Subcutaneous adipose tissue (tissue), 4 donors: Measurements from ENCODE around the gene ADCY1. TPM values are rescaled to one million over a fixed set of nuclear protein-coding genes. Genes with fewer than 3 reads are reported as not detected.

Experiments used
- total RNA-seq, 4 donors: library from RNA; depleted of rRNA; stranded (reverse); fragments of >200 nt; gene quantifications; one replicate each; pipeline ENCODE4 v1.1.0, GENCODE V29; 2016
- TF ChIP-seq, protein P1 (sequence below): fragments of 450-650 bp; IDR thresholded peaks from one replicate; pipeline ENCODE4 v1.5.1; 2016; ENCODE audit warnings: low read depth, mild to moderate bottlenecking, control low read depth, antibody characterized with exemption, moderate library complexity

Gene ADCY1
- total RNA-seq, 4 donors from 2014 or later: 0.94 to 3.1 (median 1.6) TPM

DNA sequence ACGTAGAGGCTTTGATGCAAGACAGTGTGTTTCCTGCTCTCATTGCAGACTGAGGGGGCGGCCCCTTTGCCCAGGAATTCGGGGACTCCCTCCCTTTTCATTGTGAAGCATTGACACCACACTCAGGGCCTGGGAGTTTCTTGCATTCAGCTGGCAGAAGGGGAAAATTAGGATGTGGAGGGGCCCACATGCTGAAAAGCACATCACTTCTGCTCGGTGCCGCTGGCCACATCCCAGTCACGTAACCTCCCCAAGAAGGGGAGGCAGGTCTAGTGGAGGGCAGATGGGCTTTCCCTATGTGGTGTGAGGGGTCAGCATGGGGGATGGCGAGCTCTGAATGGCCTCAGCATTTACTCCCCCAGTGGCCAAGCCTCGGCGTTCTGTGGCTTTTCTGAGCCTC lies 47.9 kb downstream of the ADCY1 start:
- TF ChIP-seq, protein P1, sequence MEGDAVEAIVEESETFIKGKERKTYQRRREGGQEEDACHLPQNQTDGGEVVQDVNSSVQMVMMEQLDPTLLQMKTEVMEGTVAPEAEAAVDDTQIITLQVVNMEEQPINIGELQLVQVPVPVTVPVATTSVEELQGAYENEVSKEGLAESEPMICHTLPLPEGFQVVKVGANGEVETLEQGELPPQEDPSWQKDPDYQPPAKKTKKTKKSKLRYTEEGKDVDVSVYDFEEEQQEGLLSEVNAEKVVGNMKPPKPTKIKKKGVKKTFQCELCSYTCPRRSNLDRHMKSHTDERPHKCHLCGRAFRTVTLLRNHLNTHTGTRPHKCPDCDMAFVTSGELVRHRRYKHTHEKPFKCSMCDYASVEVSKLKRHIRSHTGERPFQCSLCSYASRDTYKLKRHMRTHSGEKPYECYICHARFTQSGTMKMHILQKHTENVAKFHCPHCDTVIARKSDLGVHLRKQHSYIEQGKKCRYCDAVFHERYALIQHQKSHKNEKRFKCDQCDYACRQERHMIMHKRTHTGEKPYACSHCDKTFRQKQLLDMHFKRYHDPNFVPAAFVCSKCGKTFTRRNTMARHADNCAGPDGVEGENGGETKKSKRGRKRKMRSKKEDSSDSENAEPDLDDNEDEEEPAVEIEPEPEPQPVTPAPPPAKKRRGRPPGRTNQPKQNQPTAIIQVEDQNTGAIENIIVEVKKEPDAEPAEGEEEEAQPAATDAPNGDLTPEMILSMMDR: no peak

DNA sequence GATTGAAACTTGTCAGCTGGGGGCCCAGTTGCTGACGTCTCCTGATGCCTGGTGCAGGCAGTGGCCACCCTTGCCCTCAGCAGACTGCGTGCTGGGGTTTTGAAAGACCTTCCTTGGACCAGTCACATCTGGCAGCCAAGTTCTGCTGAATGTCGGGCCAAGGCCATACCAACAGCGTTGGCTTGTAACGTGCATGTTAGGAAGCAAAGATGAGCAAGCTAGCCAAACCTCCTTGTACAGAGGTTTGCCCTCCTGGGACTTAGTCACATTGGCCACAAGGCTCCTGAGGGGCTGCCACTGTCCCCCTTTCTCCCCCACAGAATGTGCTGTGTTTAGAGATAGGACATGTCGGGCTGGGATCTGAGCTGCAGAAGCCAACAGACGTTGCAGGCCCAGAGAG lies 49.0 kb downstream of the ADCY1 start:
- TF ChIP-seq, protein P1: no peak

DNA sequence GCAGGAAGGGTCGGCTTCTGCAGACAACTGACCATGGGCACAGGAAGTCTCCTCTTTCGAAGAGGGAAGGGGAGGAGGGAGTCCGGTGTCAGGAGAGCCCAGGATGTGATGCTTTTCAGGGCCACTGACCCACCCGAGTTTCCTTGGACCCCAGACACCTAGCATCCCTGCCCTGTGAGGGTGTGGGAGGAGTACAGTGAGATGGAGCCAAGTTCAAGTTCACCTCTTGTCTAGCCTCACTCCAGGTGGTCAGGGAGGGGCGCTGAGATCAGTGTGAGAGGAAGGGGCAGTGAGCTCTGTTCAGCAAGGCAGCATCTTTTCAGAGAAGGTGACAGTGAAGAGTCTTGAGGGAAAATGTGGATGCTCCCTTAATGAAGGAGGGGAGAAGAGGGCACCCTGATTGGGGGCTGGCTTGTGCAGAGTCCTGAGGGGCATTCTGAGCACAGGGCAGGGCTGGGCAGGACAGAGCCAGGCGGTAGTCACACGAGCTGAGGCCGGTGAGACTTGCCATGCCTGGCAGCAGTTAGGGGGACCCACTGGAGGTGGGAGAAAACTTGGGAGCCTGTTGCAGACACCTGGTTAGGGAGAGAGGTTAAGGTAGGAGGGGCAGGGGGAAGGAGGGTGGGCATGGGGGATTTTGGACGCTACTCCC lies 49.7 kb downstream of the ADCY1 start:
- TF ChIP-seq, protein P1: no peak

DNA sequence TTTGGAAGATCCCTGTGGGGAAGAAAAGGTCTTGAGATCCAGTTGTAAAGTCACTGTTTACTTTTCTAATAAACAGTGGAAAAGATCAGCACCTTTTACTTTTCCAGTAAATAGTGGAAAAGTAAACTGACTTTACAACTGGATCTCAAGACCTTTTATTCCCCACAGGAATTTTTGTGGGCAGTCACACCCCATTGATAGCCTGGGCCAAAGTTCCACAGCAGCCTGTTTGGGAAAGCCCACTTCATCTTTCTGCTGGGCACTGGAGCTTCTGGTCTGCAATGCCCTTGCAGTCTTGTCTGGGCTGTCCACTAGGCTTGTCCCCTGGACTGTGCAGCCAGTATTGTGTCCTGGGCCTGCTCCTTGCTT lies 50.2 kb downstream of the ADCY1 start:
- TF ChIP-seq, protein P1: no peak

DNA sequence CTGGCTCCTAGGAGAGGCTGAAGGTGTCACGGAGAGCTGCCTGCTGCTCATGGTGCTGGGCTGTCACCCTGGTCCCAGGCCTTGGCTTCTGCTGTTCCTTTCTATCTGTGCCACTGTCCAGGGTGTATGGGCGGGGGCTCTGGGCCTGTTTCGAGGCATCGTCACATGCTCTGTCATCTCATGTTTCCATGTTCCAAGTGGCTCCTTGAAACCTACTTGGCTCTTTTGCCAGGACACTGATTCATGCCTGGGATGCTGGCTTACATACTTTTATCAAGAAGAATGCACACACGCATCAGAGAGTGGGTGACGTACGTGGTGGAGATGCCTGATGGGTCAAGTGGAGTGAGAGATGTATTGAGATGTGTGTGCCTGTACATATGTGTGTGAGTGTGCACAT lies 50.9 kb downstream of the ADCY1 start:
- TF ChIP-seq, protein P1: no peak

DNA sequence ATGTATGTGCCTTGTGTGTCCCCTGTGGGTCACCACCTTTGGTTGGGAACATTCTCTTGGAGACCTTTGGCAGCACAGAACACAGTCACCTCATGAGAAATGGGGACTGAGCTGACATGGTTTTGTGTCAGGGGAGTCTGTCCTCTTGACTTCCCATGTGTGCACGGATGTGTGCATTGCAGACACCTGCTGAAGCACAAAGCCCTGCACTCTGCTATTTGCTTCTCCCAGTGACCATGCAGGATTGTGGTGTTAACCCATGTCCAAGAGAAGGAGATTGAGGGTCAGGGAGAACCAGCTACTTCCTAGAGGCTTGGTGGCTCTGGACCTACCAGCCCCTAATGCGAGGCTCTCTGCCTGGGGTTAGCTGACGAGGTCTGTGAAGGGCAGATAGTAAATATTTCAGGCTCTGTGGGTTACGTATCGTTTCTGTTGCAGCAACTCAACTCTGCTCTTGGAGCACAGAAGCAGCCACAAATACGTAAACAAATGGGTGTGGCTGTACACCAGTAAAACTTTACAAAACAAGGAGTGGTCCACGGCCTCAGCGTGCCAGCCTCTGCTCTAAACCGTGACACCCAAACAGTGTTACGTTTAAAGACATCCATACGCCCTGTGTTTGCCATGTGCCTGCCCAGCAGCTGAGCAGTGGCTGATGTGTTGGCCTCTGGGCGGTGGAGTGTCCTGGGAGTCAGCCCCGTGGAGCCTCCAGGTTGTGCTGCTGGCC lies 51.7 kb downstream of the ADCY1 start:
- TF ChIP-seq, protein P1: no peak
